HepG2 (cell line): ENCODE measurements around the gene FAM167B. TPM values are rescaled to one million over a fixed set of nuclear protein-coding genes. Genes with fewer than 3 reads are reported as not detected.
"Not testable (repeated sequence)": the region's sequence is repeated elsewhere in the genome, so short reads cannot be mapped to it uniquely, and the experiment has no call there.

Experiments used
- ATAC-seq: fragments of 200-7000 bp; cut with Tn5 transposase; 3 replicates; pipeline ENCODE4 v1.9.1; 2020; ENCODE audit warnings: mild to moderate bottlenecking, moderate library complexity
- BruUV-seq: library from RNA; stranded (reverse); fragments of 400-500 nt; replicated peaks from 2 replicates; lab custom pipeline; 2021; lab: Mats Ljungman, UMichigan
- CTCF ChIA-PET: fragments of 300-600 bp; formaldehyde crosslinking; extraction: SDS; loops from one replicate; lab custom pipeline; 2021; ENCODE audit warnings: low total read pairs, inconsistent platforms, low intra/inter-chr PET ratio; lab: Yijun Ruan, JAX
- POLR2A ChIA-PET: fragments of 350-600 bp; sonication (Branson Sonifier 250); formaldehyde crosslinking; loops from one replicate; lab custom pipeline; 2020; ENCODE audit warnings: antibody characterized with exemption, inconsistent platforms; lab: Yijun Ruan, JAX
- DNase-seq: peaks from one replicate; pipeline ENCODE4 v3.0.0-alpha.2; 2015; ENCODE audit warnings: low spot score
- FAIRE-seq: peaks from 3 replicates; lab custom pipeline; 2011; peaks lifted over from hg19 to GRCh38; lab: Jason Lieb, UNC
- H2AFZ ChIP-seq: one replicate; pipeline ENCODE4 v1.6.1; 2011; ENCODE audit warnings: low read length, inconsistent platforms
- H3K27ac ChIP-seq: fragments of 300-600 bp; 3 replicates; pipeline ENCODE4 v1.8.0; 2011; ENCODE audit warnings: mixed run types, mild to moderate bottlenecking, mixed read lengths, low read length, inconsistent platforms; ENCODE audit not compliant: insufficient read depth; ENCODE audit errors: extremely low read length
- H3K27me3 ChIP-seq, 2 experiments: fragments of 200-600 bp in 1 of 2; 2 replicates in 1 of 2; 3 replicates in 1 of 2; pipeline versions ENCODE4 v1.6.0 to v1.8.0; 2011; ENCODE audit warnings: low read length in 2 of 2, mild to moderate bottlenecking in 2 of 2, moderate library complexity in 2 of 2, inconsistent platforms in 1 of 2; ENCODE audit not compliant: insufficient read depth in 2 of 2, control insufficient read depth in 1 of 2
- H3K36me3 ChIP-seq, 2 experiments: fragments of 200-600 bp in 1 of 2; replicated peaks in 1 of 2; 2 replicates in 1 of 2; 3 replicates in 1 of 2; pipeline versions ENCODE4 v1.5.1 to v1.8.0; 2011; ENCODE audit warnings: low read length in 2 of 2, inconsistent platforms in 1 of 2; ENCODE audit not compliant: insufficient read depth in 2 of 2, control insufficient read depth in 1 of 2
- H3K4me1 ChIP-seq: 2 replicates; pipeline ENCODE4 v1.5.1; 2012; ENCODE audit warnings: low read length, inconsistent platforms; ENCODE audit not compliant: insufficient read depth
- H3K4me2 ChIP-seq: 2 replicates; pipeline ENCODE4 v1.6.0; 2011; ENCODE audit warnings: low read depth, low read length, inconsistent platforms
- H3K4me3 ChIP-seq, 3 experiments: fragments of 200-600 bp in 1 of 3; sonication (generic), shearing (Covaris generic) in 1 of 3; replicated peaks in 1 of 3; 2 replicates each; pipeline ENCODE4 v1.5.1; 2011 to 2016; ENCODE audit warnings: low read length in 3 of 3, inconsistent platforms in 2 of 3, low read depth in 2 of 3, mild to moderate bottlenecking in 2 of 3, control low read depth in 1 of 3, mixed read lengths in 1 of 3; ENCODE audit not compliant: insufficient read depth in 1 of 3
- H3K79me2 ChIP-seq: one replicate; pipeline ENCODE4 v1.6.1; 2011; ENCODE audit warnings: low read length, inconsistent platforms; ENCODE audit not compliant: insufficient read depth
- H3K9ac ChIP-seq: 2 replicates; pipeline ENCODE4 v1.6.0; 2011; ENCODE audit warnings: mild to moderate bottlenecking, low read depth, low read length, inconsistent platforms; ENCODE audit not compliant: insufficient read depth
- H3K9me3 ChIP-seq: 2 replicates; pipeline ENCODE4 v1.5.1; 2012; ENCODE audit warnings: mild to moderate bottlenecking, low read length
- H4K20me1 ChIP-seq: 2 replicates; pipeline ENCODE4 v1.6.0; 2011; ENCODE audit warnings: inconsistent platforms, mild to moderate bottlenecking, low read length, moderate library complexity; ENCODE audit not compliant: insufficient read depth
- IKZF5 ChIP-seq: IDR thresholded peaks from 2 replicates; pipeline ENCODE4 v1.6.1; 2018; ENCODE audit warnings: missing genetic modification reagents, mild to moderate bottlenecking, missing compliant biosample characterization
- ZNF414 ChIP-seq: sonication (generic); formaldehyde crosslinking; IDR thresholded peaks from 2 replicates; pipeline ENCODE4 v1.5.0; 2020; ENCODE audit warnings: missing genetic modification reagents
- ZNF441 ChIP-seq: sonication (generic); formaldehyde crosslinking; IDR thresholded peaks from 2 replicates; pipeline ENCODE4 v1.7.0; 2021; ENCODE audit warnings: missing genetic modification reagents, borderline replicate concordance
- WGBS: methylation state at CpG from one replicate; pipeline ENCODE4 v1.1.6; 2017; ENCODE audit warnings: low lambda C conversion rate; 5-methylcytosine and 5-hydroxymethylcytosine counted together
- in situ Hi-C: cut with HindIII; loops from 2 replicates; pipeline ENCODE4 v1.10.0; 2017; ENCODE audit warnings: low pct_unique_long_range_greater_than_20kb; ENCODE audit not compliant: extremely low pct_ligation_motif_present
- intact Hi-C: fragments of 100-400 bp; cut with micrococcal nuclease; formaldehyde crosslinking; loops from one replicate; pipeline ENCODE4 v1.10.0; 2022; ENCODE audit not compliant: unreplicated experiment
- polyA plus RNA-seq, 8 experiments: library from polyadenylated mRNA; depleted of rRNA in 3 of 8; stranded (reverse) in 7 of 8; unstranded in 1 of 8; fragments of >200 nt; fragmentation: Illumina TruSeq in 4 of 8; extraction: Trizol in 4 of 8; gene quantifications; 2 replicates each; pipeline versions ENCODE4 v1.2.1 to v1.2.3, GENCODE V29; 2011 to 2016; ENCODE audit warnings: low read depth in 4 of 8, missing spikeins in 1 of 8, mixed read lengths in 1 of 8; ENCODE audit not compliant: insufficient read depth in 1 of 8
- total RNA-seq, 5 experiments: library from RNA; depleted of rRNA; stranded (reverse); fragments of >200 nt; fragmentation: Illumina TruSeq; extraction: Trizol; gene quantifications; 2 replicates each; pipeline ENCODE4 v1.2.3, GENCODE V29; 2016; ENCODE audit warnings: low read depth in 1 of 5

FAM167B gene
- total and polyA plus RNA-seq, 2 of the 13 experiments (the other 11 are each of a cell fraction or from before 2014, with no cell fraction given), result 0.15 to 0.70 TPM

GRCh38 chr1:32257227-32257508 is 10.1 kb downstream of the FAM167B start:
- Histone ChIP-seq H3K27me3 (no peaks in the 10 kb centered on the region), H3K4me1 (peaks cover 61% of the 10 kb centered on the region), H3K27ac (no peak overlapping the region), H2AFZ (no peak overlapping the region), H3K9me3 (no peaks in the 10 kb centered on the region), H3K36me3 (no peaks in the 10 kb centered on the region), H4K20me1 (no peaks in the 10 kb centered on the region), H3K4me2 (no peak overlapping the region), H3K4me3 (no peak overlapping the region), H3K79me2 (no peaks in the 10 kb centered on the region), H3K9ac (no peak overlapping the region)
- BruUV-seq, result no TSS peak
- no peak for DNase-seq
- intact Hi-C loops, result no loop called here
- ChIA-PET POLR2A (interaction anchor here (0.7 kb wide), 1 partner anchor 17 kb away, joined by 3 read pairs; no protein-coding TSS in a partner anchor), CTCF (no interaction called here)
- in situ Hi-C loops, result no loop called here
- no peak for FAIRE-seq
- 77% methylated on average over 6 of the region's 6 CpGs for WGBS
- ATAC-seq, result no peak
- no peak for TF ChIP-seq IKZF5 (CRISPR knock-in tag)
- TF ChIP-seq ZNF414, result no peak
- TF ChIP-seq ZNF441 (CRISPR knock-in tag), result no peak

- H3K4me2 ChIP-seq, BruUV-seq, ATAC-seq, H4K20me1 ChIP-seq, FAIRE-seq, H3K9me3 ChIP-seq, H3K79me2 ChIP-seq, in situ Hi-C loops, H3K4me3 ChIP-seq, POLR2A ChIA-PET, H3K9ac ChIP-seq, CTCF ChIA-PET, intact Hi-C loops, DNase-seq, H3K27me3 ChIP-seq, H2AFZ ChIP-seq, H3K36me3 ChIP-seq, H3K27ac ChIP-seq: not testable (repeated sequence)
- WGBS, result 71% methylated on average over 4 of the region's 4 CpGs
- peaks cover 42% of the 10 kb centered on the region for H3K4me1 ChIP-seq
These were observed 16.2 kb downstream of the FAM167B start for GRCh38 chr1:32263236-32263593.
